GM12878 (cell line): ENCODE measurements around the gene FMNL3. TPM values are rescaled to one million over a fixed set of nuclear protein-coding genes. Genes with fewer than 3 reads are reported as not detected.
A peak's percentile ranks its signal among the peaks of the same experiment; 100 is the strongest.

Source experiments
- ATAC-seq: fragments of 200-7000 bp; cut with Tn5 transposase; 3 replicates; pipeline ENCODE4 v1.9.1; 2020; ENCODE audit warnings: mild to moderate bottlenecking, moderate library complexity
- BruUV-seq: library from RNA; stranded (reverse); fragments of 400-500 nt; replicated peaks from 2 replicates; lab custom pipeline; 2021; lab: Mats Ljungman, UMichigan
- CTCF ChIA-PET: fragments of 300-600 bp; sonication (Branson Sonifier 250); formaldehyde crosslinking; extraction: SDS; loops from one replicate; lab custom pipeline; 2021; ENCODE audit warnings: inconsistent platforms; lab: Yijun Ruan, JAX
- POLR2A ChIA-PET: fragments of 350-600 bp; formaldehyde crosslinking; extraction: SDS; loops from one replicate; lab custom pipeline; 2021; ENCODE audit warnings: inconsistent platforms; lab: Charles Lee
- RAD21 ChIA-PET: fragments of 300-600 bp; sonication (Branson Sonifier 250); formaldehyde crosslinking; loops from one replicate; lab custom pipeline; 2023; ENCODE audit warnings: antibody characterized with exemption; ENCODE audit not compliant: unreplicated experiment; lab: Charles Lee
- SMC1A ChIA-PET: fragments of 300-600 bp; sonication (Branson Sonifier 250); formaldehyde crosslinking; loops from one replicate; lab custom pipeline; 2023; ENCODE audit not compliant: unreplicated experiment, uncharacterized antibody; lab: Charles Lee
- DNase-seq: peaks from one replicate; pipeline ENCODE4 v3.0.0-alpha.2; 2011; ENCODE audit warnings: low read depth, low spot score
- FAIRE-seq: peaks from 3 replicates; lab custom pipeline; 2011; peaks lifted over from hg19 to GRCh38; lab: Jason Lieb, UNC
- H2AFZ ChIP-seq: 2 replicates; pipeline ENCODE4 v1.6.0; 2011; ENCODE audit warnings: low read depth, low read length, control low read depth; ENCODE audit not compliant: control insufficient read depth
- H3K27ac ChIP-seq: 2 replicates; pipeline ENCODE4 v1.5.1; 2011; ENCODE audit warnings: control low read depth; ENCODE audit not compliant: control insufficient read depth, insufficient read depth
- H3K27me3 ChIP-seq, 2 experiments: replicated peaks in 1 of 2; 2 replicates each; pipeline versions ENCODE4 v1.6.0 to v1.6.1; 2011; ENCODE audit warnings: low read length in 1 of 2; ENCODE audit not compliant: control insufficient read depth in 2 of 2, insufficient read depth in 2 of 2
- H3K36me3 ChIP-seq, 2 experiments: 2 replicates each; pipeline ENCODE4 v1.5.1; 2011; ENCODE audit warnings: low read length in 1 of 2; ENCODE audit not compliant: control insufficient read depth in 2 of 2, insufficient read depth in 2 of 2
- H3K4me1 ChIP-seq: 2 replicates; pipeline ENCODE4 v1.6.1; 2011; ENCODE audit warnings: mild to moderate bottlenecking, low read length, moderate library complexity, mixed read lengths; ENCODE audit not compliant: control insufficient read depth, insufficient read depth
- H3K4me2 ChIP-seq: 2 replicates; pipeline ENCODE4 v1.6.0; 2011; ENCODE audit warnings: control low read depth; ENCODE audit not compliant: control insufficient read depth, insufficient read depth
- H3K4me3 ChIP-seq: fragments of 200-600 bp; sonication (generic); 2 replicates; pipeline ENCODE4 v1.5.1; 2016
- H3K79me2 ChIP-seq: 2 replicates; pipeline ENCODE4 v1.6.0; 2011; ENCODE audit warnings: low read length; ENCODE audit not compliant: control insufficient read depth, insufficient read depth
- H3K9ac ChIP-seq: 2 replicates; pipeline ENCODE4 v1.8.0; 2011; ENCODE audit warnings: low read length, control low read depth, mixed read lengths; ENCODE audit not compliant: control insufficient read depth, insufficient read depth
- H3K9me3 ChIP-seq: replicated peaks from 3 replicates; pipeline ENCODE4 v1.5.1; 2011; ENCODE audit warnings: mild to moderate bottlenecking, low read length; ENCODE audit not compliant: control insufficient read depth, insufficient read depth
- H4K20me1 ChIP-seq: 2 replicates; pipeline ENCODE4 v1.6.0; 2011; ENCODE audit not compliant: control insufficient read depth, insufficient read depth
- CBX5 ChIP-seq: sonication (generic); IDR thresholded peaks from 2 replicates; pipeline ENCODE4 v1.6.1; 2016; ENCODE audit warnings: low read depth, moderate library complexity, mild to moderate bottlenecking, inconsistent platforms
- CREB1 ChIP-seq: IDR thresholded peaks from 2 replicates; pipeline ENCODE4 v1.6.1; 2012; ENCODE audit warnings: low read depth, mild to moderate bottlenecking, inconsistent platforms
- E2F8 ChIP-seq: fragments of 450-650 bp; IDR thresholded peaks from 2 replicates; pipeline ENCODE4 v1.6.1; 2018; ENCODE audit warnings: mild to moderate bottlenecking, low read depth, moderate library complexity; ENCODE audit not compliant: partially characterized antibody
- EED ChIP-seq: sonication (generic); IDR thresholded peaks from 2 replicates; pipeline ENCODE4 v1.6.1; 2016; ENCODE audit warnings: antibody characterized with exemption, low read depth
- ETV6 ChIP-seq, 2 experiments: fragments of 450-650 bp in 1 of 2; IDR thresholded peaks in 1 of 2; conservative IDR thresholded peaks in 1 of 2; 2 replicates each; pipeline ENCODE4 v1.6.1; 2014; ENCODE audit warnings: antibody characterized with exemption in 1 of 2, borderline replicate concordance in 1 of 2, low read depth in 1 of 2, mild to moderate bottlenecking in 1 of 2, moderate library complexity in 1 of 2
- IRF4 ChIP-seq: IDR thresholded peaks from 2 replicates; pipeline ENCODE4 v1.6.1; 2011; ENCODE audit warnings: low read depth, low read length
- JUNB ChIP-seq: IDR thresholded peaks from 2 replicates; pipeline ENCODE4 v1.6.1; 2016; ENCODE audit warnings: antibody characterized with exemption, mild to moderate bottlenecking
- MLLT1 ChIP-seq: fragments of 450-650 bp; IDR thresholded peaks from 2 replicates; pipeline ENCODE4 v1.6.1; 2016; ENCODE audit warnings: mild to moderate bottlenecking
- RB1 ChIP-seq: fragments of 450-650 bp; formaldehyde crosslinking; IDR thresholded peaks from 2 replicates; pipeline ENCODE4 v1.6.1; 2017; ENCODE audit warnings: mild to moderate bottlenecking, borderline replicate concordance
- RUNX3 ChIP-seq: IDR thresholded peaks from 2 replicates; pipeline ENCODE4 v1.6.1; 2012; ENCODE audit warnings: low read length, inconsistent platforms
- SIX5 ChIP-seq: IDR thresholded peaks from 2 replicates; pipeline ENCODE4 v1.6.1; 2011; ENCODE audit warnings: mild to moderate bottlenecking, low read depth, low read length, moderate library complexity; ENCODE audit not compliant: severe bottlenecking
- SMC3 ChIP-seq: IDR thresholded peaks from 2 replicates; pipeline ENCODE4 v1.6.1; 2011; ENCODE audit warnings: low read length, improper control_type of control experiment, borderline replicate concordance
- SPI1 ChIP-seq: IDR thresholded peaks from 2 replicates; pipeline ENCODE4 v1.6.1; 2011; ENCODE audit warnings: low read depth, mild to moderate bottlenecking, low read length, moderate library complexity, borderline replicate concordance; ENCODE audit not compliant: insufficient read depth
- YBX1 ChIP-seq: fragments of 450-650 bp; IDR thresholded peaks from 2 replicates; pipeline ENCODE4 v1.6.1; 2016; ENCODE audit warnings: antibody characterized with exemption
- WGBS: methylation state at CpG from one replicate; pipeline ENCODE4 v1.1.6; 2016; ENCODE audit warnings: low lambda C conversion rate; ENCODE audit not compliant: insufficient replicate concordance, insufficient coverage; ENCODE audit errors: missing lambda C conversion rate; 5-methylcytosine and 5-hydroxymethylcytosine counted together
- in situ Hi-C: fragments of 300-500 bp; cut with MboI; formaldehyde crosslinking; loops from 9 replicates; pipeline ENCODE4 v1.14.3; 2018; ENCODE audit warnings: mixed read lengths
- intact Hi-C: fragments of 100-400 bp; cut with micrococcal nuclease; formaldehyde crosslinking; loops from one replicate; pipeline ENCODE4 v1.14.2; 2022; ENCODE audit not compliant: unreplicated experiment
- polyA plus RNA-seq, 11 experiments: library from polyadenylated mRNA; depleted of rRNA in 4 of 11; unstranded in 6 of 11; stranded (reverse) in 5 of 11; fragments of >200 nt; fragmentation: Nextera tagmentation in 4 of 11; fragmentation: Illumina TruSeq in 1 of 11; extraction: Ambion mirVana in 4 of 11; extraction: Trizol in 1 of 11; gene quantifications; 1 replicate in 1 of 11; 2 replicates in 10 of 11; pipeline versions ENCODE4 v1.2.1 to v1.2.3, GENCODE V29; 2011 to 2016; ENCODE audit warnings: inconsistent platforms in 2 of 11, missing spikeins in 2 of 11, low read depth in 1 of 11
- total RNA-seq, 4 experiments: library from RNA; depleted of rRNA in 3 of 4; stranded (reverse); fragments of >200 nt in 3 of 4; fragmentation: Illumina TruSeq in 1 of 4; extraction: Trizol in 1 of 4; gene quantifications; 2 replicates each; pipeline versions ENCODE4 v1.2.1 to v1.2.3, GENCODE V29; 2013 to 2021

Gene FMNL3
- total and polyA plus RNA-seq, 10 of the 15 experiments (the other 5 are each of a cell fraction or from before 2014, with no cell fraction given): 3.0 to 64.9 (median 30.9) TPM

DNA sequence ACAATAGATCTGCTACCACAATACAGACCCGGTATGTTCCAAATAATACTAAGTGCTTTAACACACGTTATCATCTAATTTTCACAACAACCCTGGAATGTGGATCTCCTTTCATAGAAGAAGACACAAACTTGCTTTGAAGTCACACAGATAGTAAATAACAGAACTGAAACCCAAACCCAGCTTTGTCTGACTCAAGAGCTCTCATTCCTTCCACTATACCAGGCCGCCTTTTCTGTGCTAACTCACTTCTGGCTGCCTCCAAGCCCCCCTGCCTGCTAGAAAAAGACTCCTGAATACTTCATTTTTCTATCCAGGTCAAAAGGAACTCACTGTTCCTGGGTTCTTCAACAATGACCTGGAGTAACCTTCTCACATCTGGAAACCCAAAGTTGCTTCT lies 46.0 kb downstream of the FMNL3 start:
- Histone ChIP-seq H4K20me1 (no peaks in the 10 kb centered on the region), H3K4me1 (peaks cover 57% of the 10 kb centered on the region), H3K27me3 (no peaks in the 10 kb centered on the region), H3K4me2 (peak overlapping the region; percentile 64), H2AFZ (no peak overlapping the region), H3K4me3 (no peak overlapping the region), H3K9me3 (no peaks in the 10 kb centered on the region), H3K79me2 (peaks cover 30% of the 10 kb centered on the region), H3K27ac (peak overlapping the region; percentile 86), H3K36me3 (peaks cover 35 to 37% of the 10 kb centered on the region in 2 experiments), H3K9ac (peak overlapping the region; percentile 51)
- intact Hi-C loops (no loop called here), in situ Hi-C loops (no loop called here)
- SMC1A ChIA-PET: interaction anchor here (1.0 to 6.1 kb wide), 9 partner anchors 8 to 47 kb away, joined by 3 to 162 read pairs (median 8); partner anchors contain the start of gene FMNL3
- POLR2A ChIA-PET: interaction anchor here (1.0 to 6.9 kb wide), 5 partner anchors 12 to 43 kb away, joined by 3 to 106 read pairs (median 24); partner anchors contain the start of gene FMNL3
- CTCF ChIA-PET: interaction anchor here (0.8 to 6.9 kb wide), 7 partner anchors 10 to 80 kb away, joined by 3 to 87 read pairs (median 3); partner anchors contain the start of gene FMNL3
- DNase-seq: no peak
- peak; percentile 57 for ATAC-seq
- RAD21 ChIA-PET: interaction anchor here (0.9 to 6.8 kb wide), 6 partner anchors 12 to 48 kb away, joined by 3 to 154 read pairs (median 5); partner anchors contain the start of gene FMNL3
- 0 out of 2 replicates have a peak, but pooled peaks have one; percentile 14 for TF ChIP-seq RUNX3
- no peak for TF ChIP-seq SIX5
- no peak for TF ChIP-seq YBX1
- TF ChIP-seq CBX5: no peak
- no peak for TF ChIP-seq MLLT1
- peak; percentile 93 for TF ChIP-seq SPI1
- peak; percentile 48; the same call in 1 of the 2 replicates for TF ChIP-seq EED
- TF ChIP-seq IRF4: peak; percentile 70; the same call in 1 of the 2 replicates
- TF ChIP-seq ETV6 (conservative IDR thresholded peaks at IDR 0.05 in 1 of 2, IDR thresholded peaks at IDR 0.05 in 1 of 2; ENCODE audit: borderline replicate concordance in 1 of 2, low read depth in 1 of 2): 0 out of 4 replicates have a peak, but pooled peaks of 1 of the 2 experiments have one; percentile 33
- peak; percentile 22; the same call in 1 of the 2 replicates for TF ChIP-seq CREB1
- no peak for TF ChIP-seq RB1
- TF ChIP-seq SMC3: peak; percentile 16; the same call in 1 of the 2 replicates
- no peak for TF ChIP-seq E2F8
- TF ChIP-seq JUNB: peak; percentile 39
- 32% methylated on average over 3 of the region's 3 CpGs for WGBS
- FAIRE-seq: no peak
- TSS peak; percentile 48 for BruUV-seq
